Cerebellar nuclear complex (tissue), 1 donor: ENCODE measurements around the gene SMIM45.
A peak's percentile ranks its signal among the peaks of the same experiment; 100 is the strongest.

Source experiments
- DNase-seq, 2 experiments: peaks; one replicate each; lab custom pipeline; 2025; lab: John Stamatoyannopoulos, UW

SMIM45 gene

GRCh38 chr22:41969110-41969646, 17.2 kb downstream of the SMIM45 start, which contains the start of gene SEPTIN3:
Gene SEPTIN3 (plus strand): TSS chr22:41969443. CDS start chr22:41971493, 2,050 bp downstream.
- no peak for DNase-seq

- no peak for DNase-seq
These were observed 18.7 kb downstream of the SMIM45 start for GRCh38 chr22:41970601-41971000.

GRCh38 chr22:41971431-41971830, 19.5 kb downstream of the SMIM45 start:
- DNase-seq = no peak

- DNase-seq = no peak
These were observed 22.8 kb downstream of the SMIM45 start for GRCh38 chr22:41974691-41975290.

GRCh38 chr22:41975299-41976069, 23.5 kb downstream of the SMIM45 start:
- no peak for DNase-seq

- DNase-seq = no peak
These were observed 24.3 kb downstream of the SMIM45 start for GRCh38 chr22:41976070-41976901.

- no peak for DNase-seq
These were observed 25.1 kb downstream of the SMIM45 start for GRCh38 chr22:41976961-41977566.

- DNase-seq = no peak
These were observed 26.8 kb downstream of the SMIM45 start for GRCh38 chr22:41978732-41979131.

- no peak for DNase-seq
These were observed 27.7 kb downstream of the SMIM45 start for GRCh38 chr22:41979423-41980250.

GRCh38 chr22:41982865-41983264, 30.9 kb downstream of the SMIM45 start:
- no peak for DNase-seq

GRCh38 chr22:41983513-41984405, 31.8 kb downstream of the SMIM45 start:
- no peak for DNase-seq

- DNase-seq = no peak
These were observed 35.3 kb downstream of the SMIM45 start for GRCh38 chr22:41987276-41987675.

GRCh38 chr22:41989246-41989645, 37.3 kb downstream of the SMIM45 start:
- DNase-seq = no peak

- no peak for DNase-seq
These were observed 39.2 kb downstream of the SMIM45 start for GRCh38 chr22:41991111-41991510.

GRCh38 chr22:41992496-41992895, 40.5 kb downstream of the SMIM45 start:
- no peak for DNase-seq

GRCh38 chr22:41995211-41995610, 43.3 kb downstream of the SMIM45 start:
- DNase-seq = no peak

- DNase-seq = no peak
These were observed 44.9 kb downstream of the SMIM45 start for GRCh38 chr22:41996826-41997225.

GRCh38 chr22:41998361-41999261, 46.7 kb downstream of the SMIM45 start, which contains the start of gene WBP2NL:
Gene WBP2NL (plus strand): TSS chr22:41998788. CDS start chr22:41998819, 31 bp downstream.
- DNase-seq = peak in 1 of 2 experiments; percentile 16

- no peak for DNase-seq
These were observed 48.5 kb downstream of the SMIM45 start for GRCh38 chr22:42000466-42000865.
